ENCODE results near the gene HRG. TPM values are rescaled to one million over a fixed set of nuclear protein-coding genes. Genes with fewer than 3 reads are reported as not detected.
"Not testable (repeated sequence)": the region's sequence is repeated elsewhere in the genome, so short reads cannot be mapped to it uniquely, and the experiment has no call there.

Gene HRG
- total and polyA plus RNA-seq, 3 experiments from 2014 or later, result not detected

- no peaks in the 10 kb centered on the region for H3K4me1 Mint-ChIP-seq
- no peak overlapping the region for H3K4me3 ChIP-seq (ENCODE audit: low read length)
- no peaks in the 10 kb centered on the region for H3K9me3 Mint-ChIP-seq
- no peaks in the 10 kb centered on the region for H3K27me3 ChIP-seq (ENCODE audit: insufficient read depth, low read length, poor library complexity, severe bottlenecking)
- no peak overlapping the region for H3K4me3 Mint-ChIP-seq
- no peaks in the 10 kb centered on the region for H3K36me3 Mint-ChIP-seq
- peaks cover 1 to 20% of the 10 kb centered on the region in 2 donors for H3K27me3 Mint-ChIP-seq
- H3K36me3 ChIP-seq (ENCODE audit: insufficient read depth, low read length), result no peaks in the 10 kb centered on the region
- CTCF ChIA-PET, result interaction anchor here (1.1 to 1.8 kb wide), 2 partner anchors 14 to 16 kb away, joined by 3 to 7 read pairs; no protein-coding TSS in a partner anchor
- H3K27ac ChIP-seq (ENCODE audit: low read depth, low read length), result no peak overlapping the region
- no peaks in the 10 kb centered on the region for H3K9me3 ChIP-seq (ENCODE audit: low read length)
- POLR2A ChIA-PET, result no interaction called here
- H3K27ac Mint-ChIP-seq, result no peak overlapping the region
- DNase-seq, result no peak
- no peaks in the 10 kb centered on the region for H3K4me1 ChIP-seq (ENCODE audit: insufficient read depth, low read length)
Measured at GRCh38 chr3:186630950-186631641, 34.7 kb upstream of the HRG start.

GRCh38 chr3:186633481-186633880 is 32.3 kb upstream of the HRG start:
- Mint-ChIP-seq H3K9me3 (no peaks in the 10 kb centered on the region), H3K27ac (no peak overlapping the region), H3K36me3 (no peaks in the 10 kb centered on the region), H3K27me3 (peaks cover 4 to 31% of the 10 kb centered on the region in 2 donors), H3K4me3 (no peak overlapping the region), H3K4me1 (no peaks in the 10 kb centered on the region)
- Histone ChIP-seq H3K27ac (ENCODE audit: low read depth, low read length) (no peak overlapping the region), H3K4me1 (ENCODE audit: insufficient read depth, low read length) (no peaks in the 10 kb centered on the region), H3K36me3 (ENCODE audit: insufficient read depth, low read length) (no peaks in the 10 kb centered on the region), H3K4me3 (ENCODE audit: low read length) (no peak overlapping the region), H3K9me3 (ENCODE audit: low read length) (no peaks in the 10 kb centered on the region), H3K27me3 (ENCODE audit: insufficient read depth, low read length, poor library complexity, severe bottlenecking) (no peaks in the 10 kb centered on the region)
- ChIA-PET CTCF (interaction anchor here (2.3 kb wide), 1 partner anchor 16 kb away, joined by 11 read pairs; no protein-coding TSS in a partner anchor), POLR2A (no interaction called here)
- DNase-seq, result no peak

- H3K9me3 ChIP-seq (ENCODE audit: low read length); H3K27ac Mint-ChIP-seq; POLR2A ChIA-PET; H3K27me3 ChIP-seq (ENCODE audit: insufficient read depth, low read length, poor library complexity, severe bottlenecking); H3K36me3 ChIP-seq (ENCODE audit: insufficient read depth, low read length); H3K27ac ChIP-seq (ENCODE audit: low read depth, low read length); DNase-seq; H3K9me3 Mint-ChIP-seq; H3K4me1 Mint-ChIP-seq; H3K4me1 ChIP-seq (ENCODE audit: insufficient read depth, low read length); H3K36me3 Mint-ChIP-seq; H3K4me3 ChIP-seq (ENCODE audit: low read length); H3K4me3 Mint-ChIP-seq: not testable (repeated sequence)
- H3K27me3 Mint-ChIP-seq, result peaks cover 4 to 34% of the 10 kb centered on the region in 2 donors
- CTCF ChIA-PET, result interaction anchor here (1.3 kb wide), 1 partner anchor 20 kb away, joined by 3 read pairs; no protein-coding TSS in a partner anchor
Measured at GRCh38 chr3:186634207-186634606, 31.6 kb upstream of the HRG start.

GRCh38 chr3:186635532-186635931 is 30.3 kb upstream of the HRG start:
- H3K9me3 ChIP-seq (ENCODE audit: low read length), result no peaks in the 10 kb centered on the region
- no peaks in the 10 kb centered on the region for H3K36me3 ChIP-seq (ENCODE audit: insufficient read depth, low read length)
- no peaks in the 10 kb centered on the region for H3K36me3 Mint-ChIP-seq
- H3K9me3 Mint-ChIP-seq, result no peaks in the 10 kb centered on the region
- ChIA-PET POLR2A (no interaction called here), CTCF (interaction anchor here (1.3 kb wide), 1 partner anchor 21 kb away, joined by 3 read pairs; no protein-coding TSS in a partner anchor)
- DNase-seq, result no peak
- H3K27ac Mint-ChIP-seq, result no peak overlapping the region
- no peak overlapping the region for H3K27ac ChIP-seq (ENCODE audit: low read depth, low read length)
- no peaks in the 10 kb centered on the region for H3K27me3 ChIP-seq (ENCODE audit: insufficient read depth, low read length, poor library complexity, severe bottlenecking)
- H3K4me1 ChIP-seq (ENCODE audit: insufficient read depth, low read length), result no peaks in the 10 kb centered on the region
- H3K27me3 Mint-ChIP-seq, result peaks cover 4 to 34% of the 10 kb centered on the region in 2 donors
- no peak overlapping the region for H3K4me3 ChIP-seq (ENCODE audit: low read length)
- no peak overlapping the region for H3K4me3 Mint-ChIP-seq
- H3K4me1 Mint-ChIP-seq, result no peaks in the 10 kb centered on the region

GRCh38 chr3:186636536-186636935 is 29.3 kb upstream of the HRG start:
- H3K27me3 Mint-ChIP-seq, result peaks cover 3 to 38% of the 10 kb centered on the region in 2 donors
- no peak overlapping the region for H3K4me3 Mint-ChIP-seq
- H3K9me3 Mint-ChIP-seq, result no peaks in the 10 kb centered on the region
- Histone ChIP-seq H3K4me1 (ENCODE audit: insufficient read depth, low read length) (no peaks in the 10 kb centered on the region), H3K27me3 (ENCODE audit: insufficient read depth, low read length, poor library complexity, severe bottlenecking) (no peaks in the 10 kb centered on the region), H3K9me3 (ENCODE audit: low read length) (no peaks in the 10 kb centered on the region), H3K4me3 (ENCODE audit: low read length) (no peak overlapping the region), H3K36me3 (ENCODE audit: insufficient read depth, low read length) (no peaks in the 10 kb centered on the region), H3K27ac (ENCODE audit: low read depth, low read length) (no peak overlapping the region)
- no peaks in the 10 kb centered on the region for H3K4me1 Mint-ChIP-seq
- ChIA-PET CTCF (interaction anchor here (1.4 kb wide), 1 partner anchor 19 kb away, joined by 4 read pairs; no protein-coding TSS in a partner anchor), POLR2A (no interaction called here)
- no peak overlapping the region for H3K27ac Mint-ChIP-seq
- DNase-seq, result no peak
- no peaks in the 10 kb centered on the region for H3K36me3 Mint-ChIP-seq

GRCh38 chr3:186637686-186638085 is 28.1 kb upstream of the HRG start:
- no peak for DNase-seq
- H3K36me3 ChIP-seq (ENCODE audit: insufficient read depth, low read length), result no peaks in the 10 kb centered on the region
- no peak overlapping the region for H3K4me3 ChIP-seq (ENCODE audit: low read length)
- CTCF ChIA-PET, result no interaction called here
- Mint-ChIP-seq H3K27ac (no peak overlapping the region), H3K4me3 (no peak overlapping the region), H3K9me3 (no peaks in the 10 kb centered on the region), H3K27me3 (peaks cover 3 to 45% of the 10 kb centered on the region in 2 donors), H3K36me3 (no peaks in the 10 kb centered on the region), H3K4me1 (no peaks in the 10 kb centered on the region)
- POLR2A ChIA-PET, result no interaction called here
- H3K9me3 ChIP-seq (ENCODE audit: low read length), result no peaks in the 10 kb centered on the region
- H3K27me3 ChIP-seq (ENCODE audit: insufficient read depth, low read length, poor library complexity, severe bottlenecking), result no peaks in the 10 kb centered on the region
- no peaks in the 10 kb centered on the region for H3K4me1 ChIP-seq (ENCODE audit: insufficient read depth, low read length)
- no peak overlapping the region for H3K27ac ChIP-seq (ENCODE audit: low read depth, low read length)

- Histone ChIP-seq H3K4me1 (ENCODE audit: insufficient read depth, low read length) (no peaks in the 10 kb centered on the region), H3K9me3 (ENCODE audit: low read length) (no peaks in the 10 kb centered on the region), H3K27ac (ENCODE audit: low read depth, low read length) (no peak overlapping the region), H3K4me3 (ENCODE audit: low read length) (no peak overlapping the region), H3K27me3 (ENCODE audit: insufficient read depth, low read length, poor library complexity, severe bottlenecking) (no peaks in the 10 kb centered on the region), H3K36me3 (ENCODE audit: insufficient read depth, low read length) (no peaks in the 10 kb centered on the region)
- CTCF ChIA-PET, result no interaction called here
- no peaks in the 10 kb centered on the region for H3K4me1 Mint-ChIP-seq
- H3K27me3 Mint-ChIP-seq, result peaks cover 3 to 49% of the 10 kb centered on the region in 2 donors
- DNase-seq, result no peak
- POLR2A ChIA-PET, result no interaction called here
- H3K36me3 Mint-ChIP-seq, result no peaks in the 10 kb centered on the region
- H3K4me3 Mint-ChIP-seq, result no peak overlapping the region
- H3K9me3 Mint-ChIP-seq, result no peaks in the 10 kb centered on the region
- no peak overlapping the region for H3K27ac Mint-ChIP-seq
Measured at GRCh38 chr3:186638259-186638658, 27.6 kb upstream of the HRG start.

- no peak for DNase-seq
- Mint-ChIP-seq H3K27me3 (peaks cover 3 to 54% of the 10 kb centered on the region in 2 donors), H3K9me3 (no peaks in the 10 kb centered on the region), H3K36me3 (no peaks in the 10 kb centered on the region), H3K4me1 (no peaks in the 10 kb centered on the region), H3K4me3 (no peak within 1 kb of the TSS), H3K27ac (peak within 1 kb of the TSS in 1 of 8 donors; percentile 22)
- ChIA-PET CTCF (no interaction called here), POLR2A (no interaction called here)
- no peak within 1 kb of the TSS for H3K4me3 ChIP-seq (ENCODE audit: low read length)
- no peaks in the 10 kb centered on the region for H3K27me3 ChIP-seq (ENCODE audit: insufficient read depth, low read length, poor library complexity, severe bottlenecking)
- H3K9me3 ChIP-seq (ENCODE audit: low read length), result no peaks in the 10 kb centered on the region
- no peaks in the 10 kb centered on the region for H3K36me3 ChIP-seq (ENCODE audit: insufficient read depth, low read length)
- H3K4me1 ChIP-seq (ENCODE audit: insufficient read depth, low read length), result no peaks in the 10 kb centered on the region
- H3K27ac ChIP-seq (ENCODE audit: low read depth, low read length), result no peak within 1 kb of the TSS
Measured at GRCh38 chr3:186639778-186640472, 25.9 kb upstream of the HRG start, which contains the start of gene FETUB. Gene FETUB, plus strand, starts transcription at chr3:186640399. Its CDS starts 62 bp downstream, at chr3:186640461.

Data from CD8-positive, alpha-beta memory T cell (primary cell).